WTC11 (cell line): ENCODE data around the gene EPDR1. TPM values are rescaled to one million over a fixed set of nuclear protein-coding genes. Genes with fewer than 3 reads are reported as not detected.
A peak's percentile ranks its signal among the peaks of the same experiment; 100 is the strongest.

ENCODE experiments used
- ATAC-seq: fragments of 200-7000 bp; cut with Tn5 transposase; 2 replicates; pipeline ENCODE4 v1.10.0; 2021; ENCODE audit warnings: mild to moderate bottlenecking, moderate library complexity
- CTCF ChIA-PET: fragments of 300-600 bp; sonication (Branson Sonifier 250); formaldehyde crosslinking; loops from one replicate; lab custom pipeline; 2021; ENCODE audit warnings: antibody characterized with exemption; lab: Charles Lee
- POLR2A ChIA-PET: fragments of 350-600 bp; sonication (Branson Sonifier 250); formaldehyde crosslinking; loops from one replicate; lab custom pipeline; 2021; ENCODE audit warnings: antibody characterized with exemption; lab: Charles Lee
- DNase-seq: peaks from one replicate; pipeline ENCODE4 v3.0.0; 2021; ENCODE audit warnings: low spot score
- H3K27ac Mint-ChIP-seq: 2 replicates; pipeline ENCODE4 v1.8.0; 2021; ENCODE audit warnings: mixed read lengths
- H3K27me3 Mint-ChIP-seq: 2 replicates; pipeline ENCODE4 v1.8.0; 2021; ENCODE audit warnings: low read depth, mild to moderate bottlenecking, moderate library complexity, mixed read lengths
- H3K36me3 Mint-ChIP-seq: 2 replicates; pipeline ENCODE4 v1.8.0; 2021; ENCODE audit warnings: mixed read lengths
- H3K4me1 Mint-ChIP-seq: 2 replicates; pipeline ENCODE4 v1.8.0; 2022; ENCODE audit warnings: mixed read lengths
- H3K4me3 Mint-ChIP-seq: 2 replicates; pipeline ENCODE4 v1.8.0; 2021; ENCODE audit warnings: mild to moderate bottlenecking, moderate library complexity, mixed read lengths
- H3K9me3 Mint-ChIP-seq: 2 replicates; pipeline ENCODE4 v1.8.0; 2021; ENCODE audit warnings: mixed read lengths
- ATF1 ChIP-seq: sonication (generic); formaldehyde crosslinking; IDR thresholded peaks from 2 replicates; pipeline ENCODE4 v1.8.1; 2023; ENCODE audit warnings: mild to moderate bottlenecking, moderate library complexity, missing genetic modification reagents
- CBFB ChIP-seq: sonication (generic); formaldehyde crosslinking; IDR thresholded peaks from 2 replicates; pipeline ENCODE4 v1.8.1; 2022; ENCODE audit warnings: mild to moderate bottlenecking, low read depth, missing genetic modification reagents
- E2F4 ChIP-seq: sonication (generic); formaldehyde crosslinking; IDR thresholded peaks from 2 replicates; pipeline ENCODE4 v1.8.1; 2022; ENCODE audit warnings: low read depth, mild to moderate bottlenecking, moderate library complexity, missing genetic modification reagents, borderline replicate concordance
- EMX1 ChIP-seq: fragments of 250-450 bp; sonication (Bioruptor Pico); IDR thresholded peaks from 2 replicates; pipeline ENCODE4 v1.8.0; 2021; ENCODE audit warnings: mild to moderate bottlenecking
- ERG ChIP-seq: fragments of 250-450 bp; sonication (Bioruptor Pico); IDR thresholded peaks from 2 replicates; pipeline ENCODE4 v1.8.0; 2021; ENCODE audit warnings: mild to moderate bottlenecking
- FOXJ3 ChIP-seq: sonication (generic); formaldehyde crosslinking; IDR thresholded peaks from 2 replicates; pipeline ENCODE4 v1.9.0; 2021; ENCODE audit warnings: missing genetic modification reagents, mild to moderate bottlenecking, borderline replicate concordance
- GABPB1 ChIP-seq: sonication (generic); formaldehyde crosslinking; IDR thresholded peaks from 2 replicates; pipeline ENCODE4 v1.8.1; 2023; ENCODE audit warnings: mild to moderate bottlenecking, missing genetic modification reagents
- RELA ChIP-seq: sonication (generic); formaldehyde crosslinking; IDR thresholded peaks from 2 replicates; pipeline ENCODE4 v1.8.1; 2022; ENCODE audit warnings: missing genetic modification reagents, mild to moderate bottlenecking, borderline replicate concordance
- SOX15 ChIP-seq: fragments of 250-450 bp; sonication (Bioruptor Pico); IDR thresholded peaks from 2 replicates; pipeline ENCODE4 v1.9.0; 2021; ENCODE audit warnings: mild to moderate bottlenecking
- TCF7 ChIP-seq: sonication (generic); formaldehyde crosslinking; IDR thresholded peaks from 2 replicates; pipeline ENCODE4 v1.8.0; 2022; ENCODE audit warnings: mild to moderate bottlenecking, low read depth, missing genetic modification reagents, moderate library complexity
- TEAD1 ChIP-seq: sonication (generic); formaldehyde crosslinking; IDR thresholded peaks from 2 replicates; pipeline ENCODE4 v1.8.0; 2022; ENCODE audit warnings: mild to moderate bottlenecking, missing genetic modification reagents
- TEAD4 ChIP-seq: sonication (generic); formaldehyde crosslinking; IDR thresholded peaks from 2 replicates; pipeline ENCODE4 v1.8.0; 2022; ENCODE audit warnings: mild to moderate bottlenecking, missing genetic modification reagents
- ZNF121 ChIP-seq: sonication (generic); formaldehyde crosslinking; IDR thresholded peaks from 2 replicates; pipeline ENCODE4 v1.8.0; 2023; ENCODE audit warnings: missing genetic modification reagents
- ZNF281 ChIP-seq: sonication (generic); formaldehyde crosslinking; IDR thresholded peaks from 2 replicates; pipeline ENCODE4 v1.8.0; 2023; ENCODE audit warnings: mild to moderate bottlenecking, missing genetic modification reagents
- ZNF317 ChIP-seq: sonication (generic); formaldehyde crosslinking; IDR thresholded peaks from 2 replicates; pipeline ENCODE4 v1.8.1; 2023; ENCODE audit warnings: low read depth, mild to moderate bottlenecking, moderate library complexity, missing genetic modification reagents, borderline replicate concordance
- ZNF416 ChIP-seq: fragments of 250-450 bp; sonication (Bioruptor Pico); IDR thresholded peaks from 2 replicates; pipeline ENCODE4 v1.9.0; 2021; ENCODE audit warnings: mild to moderate bottlenecking, inconsistent platforms
- ZNF423 ChIP-seq: fragments of 250-450 bp; sonication (Bioruptor Pico); IDR thresholded peaks from 2 replicates; pipeline ENCODE4 v2.1.2; 2022; ENCODE audit warnings: mild to moderate bottlenecking, moderate library complexity
- ZNF512 ChIP-seq: sonication (generic); formaldehyde crosslinking; IDR thresholded peaks from 2 replicates; pipeline ENCODE4 v1.8.1; 2022; ENCODE audit warnings: missing genetic modification reagents, borderline replicate concordance
- total RNA-seq: library from RNA; stranded (reverse); gene quantifications from 3 replicates; pipeline ENCODE4 v1.2.3, GENCODE V29; 2021
- TF ChIP-seq, protein P1 (sequence below): sonication (generic); formaldehyde crosslinking; conservative IDR thresholded peaks from 2 replicates; pipeline ENCODE4 v1.8.1; 2023; ENCODE audit warnings: mild to moderate bottlenecking, low read depth, missing genetic modification reagents, moderate library complexity
- TF ChIP-seq, protein P2 (sequence below): sonication (generic); formaldehyde crosslinking; IDR thresholded peaks from 2 replicates; pipeline ENCODE4 v1.8.0; 2022; ENCODE audit warnings: mild to moderate bottlenecking, missing genetic modification reagents
- TF ChIP-seq, protein P3 (sequence below): fragments of 250-450 bp; sonication (Bioruptor Pico); IDR thresholded peaks from 2 replicates; pipeline ENCODE4 v1.9.0; 2021; ENCODE audit warnings: mild to moderate bottlenecking
- TF ChIP-seq, protein P4 (sequence below): sonication (generic); formaldehyde crosslinking; IDR thresholded peaks from 2 replicates; pipeline ENCODE4 v1.8.0; 2022; ENCODE audit warnings: mild to moderate bottlenecking, missing genetic modification reagents

Gene EPDR1
- total RNA-seq, 1 experiment from 2014 or later: 7.4 TPM

- Mint-ChIP-seq H3K4me1 (peaks cover 17% of the 10 kb centered on the region), H3K4me3 (no peak overlapping the region), H3K9me3 (no peaks in the 10 kb centered on the region), H3K27me3 (peaks cover 51% of the 10 kb centered on the region), H3K36me3 (no peaks in the 10 kb centered on the region), H3K27ac (no peak overlapping the region)
- no peak for TF ChIP-seq ZNF416
- TF ChIP-seq, protein P1, sequence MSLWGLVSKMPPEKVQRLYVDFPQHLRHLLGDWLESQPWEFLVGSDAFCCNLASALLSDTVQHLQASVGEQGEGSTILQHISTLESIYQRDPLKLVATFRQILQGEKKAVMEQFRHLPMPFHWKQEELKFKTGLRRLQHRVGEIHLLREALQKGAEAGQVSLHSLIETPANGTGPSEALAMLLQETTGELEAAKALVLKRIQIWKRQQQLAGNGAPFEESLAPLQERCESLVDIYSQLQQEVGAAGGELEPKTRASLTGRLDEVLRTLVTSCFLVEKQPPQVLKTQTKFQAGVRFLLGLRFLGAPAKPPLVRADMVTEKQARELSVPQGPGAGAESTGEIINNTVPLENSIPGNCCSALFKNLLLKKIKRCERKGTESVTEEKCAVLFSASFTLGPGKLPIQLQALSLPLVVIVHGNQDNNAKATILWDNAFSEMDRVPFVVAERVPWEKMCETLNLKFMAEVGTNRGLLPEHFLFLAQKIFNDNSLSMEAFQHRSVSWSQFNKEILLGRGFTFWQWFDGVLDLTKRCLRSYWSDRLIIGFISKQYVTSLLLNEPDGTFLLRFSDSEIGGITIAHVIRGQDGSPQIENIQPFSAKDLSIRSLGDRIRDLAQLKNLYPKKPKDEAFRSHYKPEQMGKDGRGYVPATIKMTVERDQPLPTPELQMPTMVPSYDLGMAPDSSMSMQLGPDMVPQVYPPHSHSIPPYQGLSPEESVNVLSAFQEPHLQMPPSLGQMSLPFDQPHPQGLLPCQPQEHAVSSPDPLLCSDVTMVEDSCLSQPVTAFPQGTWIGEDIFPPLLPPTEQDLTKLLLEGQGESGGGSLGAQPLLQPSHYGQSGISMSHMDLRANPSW (CRISPR knock-in tag): no peak
- TF ChIP-seq ZNF423 (CRISPR knock-in tag): no peak
- no peak for TF ChIP-seq ZNF281
- TF ChIP-seq, protein P2, sequence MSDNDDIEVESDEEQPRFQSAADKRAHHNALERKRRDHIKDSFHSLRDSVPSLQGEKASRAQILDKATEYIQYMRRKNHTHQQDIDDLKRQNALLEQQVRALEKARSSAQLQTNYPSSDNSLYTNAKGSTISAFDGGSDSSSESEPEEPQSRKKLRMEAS (CRISPR knock-in tag): no peak
- no peak for TF ChIP-seq ERG
- TF ChIP-seq ZNF121 (CRISPR knock-in tag): no peak
- TF ChIP-seq, protein P3, sequence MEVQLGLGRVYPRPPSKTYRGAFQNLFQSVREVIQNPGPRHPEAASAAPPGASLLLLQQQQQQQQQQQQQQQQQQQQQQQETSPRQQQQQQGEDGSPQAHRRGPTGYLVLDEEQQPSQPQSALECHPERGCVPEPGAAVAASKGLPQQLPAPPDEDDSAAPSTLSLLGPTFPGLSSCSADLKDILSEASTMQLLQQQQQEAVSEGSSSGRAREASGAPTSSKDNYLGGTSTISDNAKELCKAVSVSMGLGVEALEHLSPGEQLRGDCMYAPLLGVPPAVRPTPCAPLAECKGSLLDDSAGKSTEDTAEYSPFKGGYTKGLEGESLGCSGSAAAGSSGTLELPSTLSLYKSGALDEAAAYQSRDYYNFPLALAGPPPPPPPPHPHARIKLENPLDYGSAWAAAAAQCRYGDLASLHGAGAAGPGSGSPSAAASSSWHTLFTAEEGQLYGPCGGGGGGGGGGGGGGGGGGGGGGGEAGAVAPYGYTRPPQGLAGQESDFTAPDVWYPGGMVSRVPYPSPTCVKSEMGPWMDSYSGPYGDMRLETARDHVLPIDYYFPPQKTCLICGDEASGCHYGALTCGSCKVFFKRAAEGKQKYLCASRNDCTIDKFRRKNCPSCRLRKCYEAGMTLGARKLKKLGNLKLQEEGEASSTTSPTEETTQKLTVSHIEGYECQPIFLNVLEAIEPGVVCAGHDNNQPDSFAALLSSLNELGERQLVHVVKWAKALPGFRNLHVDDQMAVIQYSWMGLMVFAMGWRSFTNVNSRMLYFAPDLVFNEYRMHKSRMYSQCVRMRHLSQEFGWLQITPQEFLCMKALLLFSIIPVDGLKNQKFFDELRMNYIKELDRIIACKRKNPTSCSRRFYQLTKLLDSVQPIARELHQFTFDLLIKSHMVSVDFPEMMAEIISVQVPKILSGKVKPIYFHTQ: no peak
- no peak for TF ChIP-seq EMX1 (CRISPR knock-in tag)
- no peak for TF ChIP-seq ZNF317
- no peak for TF ChIP-seq ATF1 (CRISPR knock-in tag)
- CTCF ChIA-PET: interaction anchor here (1.2 kb wide), 1 partner anchor 68 kb away, joined by 7 read pairs; the partner anchor contains the start of gene SFRP4
- POLR2A ChIA-PET: no interaction called here
- no peak for ATAC-seq
- DNase-seq: no peak
Observed at GRCh38 chr7:37984750-37985390, 64.4 kb downstream of the EPDR1 start.

GRCh38 chr7:37986908-37987330, 66.5 kb downstream of the EPDR1 start:
- no peaks in the 10 kb centered on the region for H3K36me3 Mint-ChIP-seq
- H3K4me1 Mint-ChIP-seq: peaks cover 18% of the 10 kb centered on the region
- H3K27ac Mint-ChIP-seq: no peak overlapping the region
- H3K27me3 Mint-ChIP-seq: peaks cover 56% of the 10 kb centered on the region
- ATAC-seq: peak; percentile 81
- no peak overlapping the region for H3K4me3 Mint-ChIP-seq
- DNase-seq: peak; percentile 27
- ChIA-PET CTCF (interaction anchor here (1.1 kb wide), 1 partner anchor 229 kb away, joined by 4 read pairs; no protein-coding TSS in a partner anchor), POLR2A (no interaction called here)
- H3K9me3 Mint-ChIP-seq: no peaks in the 10 kb centered on the region
- TF ChIP-seq TEAD4 (no peak), ZNF423 (CRISPR knock-in tag) (peak; percentile 86), E2F4 (CRISPR knock-in tag) (no peak), TCF7 (CRISPR knock-in tag) (no peak), ZNF416 (no peak), FOXJ3 (CRISPR knock-in tag) (no peak), SOX15 (no peak), CBFB (CRISPR knock-in tag) (no peak), TEAD1 (peak; percentile 64; the same call in 1 of the 2 replicates), RELA (CRISPR knock-in tag) (no peak), GABPB1 (CRISPR knock-in tag) (no peak), ZNF512 (CRISPR knock-in tag) (no peak)
- TF ChIP-seq, protein P4, sequence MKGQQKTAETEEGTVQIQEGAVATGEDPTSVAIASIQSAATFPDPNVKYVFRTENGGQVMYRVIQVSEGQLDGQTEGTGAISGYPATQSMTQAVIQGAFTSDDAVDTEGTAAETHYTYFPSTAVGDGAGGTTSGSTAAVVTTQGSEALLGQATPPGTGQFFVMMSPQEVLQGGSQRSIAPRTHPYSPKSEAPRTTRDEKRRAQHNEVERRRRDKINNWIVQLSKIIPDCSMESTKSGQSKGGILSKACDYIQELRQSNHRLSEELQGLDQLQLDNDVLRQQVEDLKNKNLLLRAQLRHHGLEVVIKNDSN (CRISPR knock-in tag): no peak
